GM12878 (cell line): ENCODE data around the gene SPTBN1. TPM values are rescaled to one million over a fixed set of nuclear protein-coding genes. Genes with fewer than 3 reads are reported as not detected.

Experiments used
- ATF7 ChIP-seq: fragments of 450-650 bp; IDR thresholded peaks from 2 replicates; pipeline ENCODE4 v1.6.1; 2016; ENCODE audit warnings: low read depth, mild to moderate bottlenecking
- BHLHE40 ChIP-seq, 2 experiments: fragments of 450-650 bp in 1 of 2; IDR thresholded peaks; 2 replicates each; pipeline ENCODE4 v1.6.1; 2011 to 2017; ENCODE audit warnings: low read depth in 2 of 2, borderline replicate concordance in 1 of 2, improper control_type of control experiment in 1 of 2, low read length in 1 of 2, mild to moderate bottlenecking in 1 of 2
- BRCA1 ChIP-seq: IDR thresholded peaks from 2 replicates; pipeline ENCODE4 v1.6.1; 2011; ENCODE audit warnings: low read depth, low read length, improper control_type of control experiment
- CBX3 ChIP-seq: fragments of 200-600 bp; sonication (generic); IDR thresholded peaks from 2 replicates; pipeline ENCODE4 v1.6.1; 2016; ENCODE audit warnings: low read depth, borderline replicate concordance
- CEBPB ChIP-seq, 2 experiments: fragments of 150-350 bp in 1 of 2; IDR thresholded peaks; 2 replicates each; pipeline ENCODE4 v1.6.1; 2012 to 2014; ENCODE audit warnings: low read depth in 2 of 2, low read length in 2 of 2, borderline replicate concordance in 1 of 2, inconsistent platforms in 1 of 2
- CHD2 ChIP-seq: IDR thresholded peaks from 2 replicates; pipeline ENCODE4 v1.6.1; 2011; ENCODE audit warnings: low read depth, low read length, improper control_type of control experiment, borderline replicate concordance
- CHD4 ChIP-seq: fragments of 200-600 bp; sonication (generic); IDR thresholded peaks from 2 replicates; pipeline ENCODE4 v1.6.1; 2016; ENCODE audit warnings: mild to moderate bottlenecking
- DPF2 ChIP-seq: fragments of 450-650 bp; IDR thresholded peaks from 2 replicates; pipeline ENCODE4 v1.6.1; 2017; ENCODE audit warnings: mild to moderate bottlenecking
- IRF5 ChIP-seq: fragments of 450-650 bp; IDR thresholded peaks from 2 replicates; pipeline ENCODE4 v1.6.1; 2017; ENCODE audit warnings: borderline replicate concordance
- MAX ChIP-seq: IDR thresholded peaks from 2 replicates; pipeline ENCODE4 v1.6.1; 2012; ENCODE audit warnings: low read depth, low read length, improper control_type of control experiment
- MEF2A ChIP-seq: IDR thresholded peaks from 2 replicates; pipeline ENCODE4 v1.6.1; 2011; ENCODE audit warnings: low read depth, mild to moderate bottlenecking, low read length, moderate library complexity; ENCODE audit not compliant: insufficient read depth
- MLLT1 ChIP-seq: fragments of 450-650 bp; IDR thresholded peaks from 2 replicates; pipeline ENCODE4 v1.6.1; 2016; ENCODE audit warnings: mild to moderate bottlenecking
- MYB ChIP-seq: fragments of 150-350 bp; IDR thresholded peaks from 2 replicates; pipeline ENCODE4 v1.6.1; 2014; ENCODE audit warnings: mild to moderate bottlenecking, low read depth, low read length, borderline replicate concordance
- NFYA ChIP-seq: IDR thresholded peaks from 2 replicates; pipeline ENCODE4 v1.6.1; 2011; ENCODE audit warnings: low read depth, mild to moderate bottlenecking, low read length, improper control_type of control experiment, borderline replicate concordance
- PAX8 ChIP-seq: fragments of 450-650 bp; IDR thresholded peaks from 2 replicates; pipeline ENCODE4 v1.6.1; 2017; ENCODE audit warnings: mild to moderate bottlenecking, moderate library complexity
- PKNOX1 ChIP-seq: fragments of 450-650 bp; IDR thresholded peaks from 2 replicates; pipeline ENCODE4 v1.6.1; 2016; ENCODE audit warnings: mild to moderate bottlenecking
- RAD51 ChIP-seq: fragments of 450-650 bp; IDR thresholded peaks from 2 replicates; pipeline ENCODE4 v1.6.1; 2016; ENCODE audit warnings: moderate library complexity, mild to moderate bottlenecking, inconsistent platforms
- RB1 ChIP-seq: fragments of 450-650 bp; formaldehyde crosslinking; IDR thresholded peaks from 2 replicates; pipeline ENCODE4 v1.6.1; 2017; ENCODE audit warnings: mild to moderate bottlenecking, borderline replicate concordance
- RELB ChIP-seq: fragments of 450-650 bp; IDR thresholded peaks from 2 replicates; pipeline ENCODE4 v1.6.1; 2017; ENCODE audit warnings: low read depth, mild to moderate bottlenecking, moderate library complexity
- RUNX3 ChIP-seq: IDR thresholded peaks from 2 replicates; pipeline ENCODE4 v1.6.1; 2012; ENCODE audit warnings: low read length, inconsistent platforms
- SIN3A ChIP-seq: IDR thresholded peaks from 2 replicates; pipeline ENCODE4 v1.6.1; 2012; ENCODE audit warnings: low read depth, low read length, improper control_type of control experiment
- SMAD5 ChIP-seq: IDR thresholded peaks from 2 replicates; pipeline ENCODE4 v1.6.1; 2016; ENCODE audit warnings: antibody characterized with exemption, low read depth
- SP1 ChIP-seq: IDR thresholded peaks from one replicate; pipeline ENCODE4 v1.6.1; 2011; ENCODE audit warnings: low read depth, low read length
- STAT1 ChIP-seq: fragments of 450-650 bp; conservative IDR thresholded peaks from 2 replicates; pipeline ENCODE4 v1.6.1; 2014; ENCODE audit warnings: antibody characterized with exemption, mild to moderate bottlenecking
- SUPT20H ChIP-seq: IDR thresholded peaks from 2 replicates; pipeline ENCODE4 v1.6.1; 2011; ENCODE audit warnings: low read depth, mild to moderate bottlenecking, low read length, moderate library complexity, borderline replicate concordance; ENCODE audit not compliant: control insufficient read depth
- ZBED1 ChIP-seq: IDR thresholded peaks from 2 replicates; pipeline ENCODE4 v1.6.1; 2016; ENCODE audit warnings: borderline replicate concordance
- polyA plus RNA-seq, 11 experiments: library from polyadenylated mRNA; depleted of rRNA in 4 of 11; unstranded in 6 of 11; stranded (reverse) in 5 of 11; fragments of >200 nt; fragmentation: Nextera tagmentation in 4 of 11; fragmentation: Illumina TruSeq in 1 of 11; extraction: Ambion mirVana in 4 of 11; extraction: Trizol in 1 of 11; gene quantifications; 1 replicate in 1 of 11; 2 replicates in 10 of 11; pipeline versions ENCODE4 v1.2.1 to v1.2.3, GENCODE V29; 2011 to 2016; ENCODE audit warnings: inconsistent platforms in 2 of 11, missing spikeins in 2 of 11, low read depth in 1 of 11
- total RNA-seq, 4 experiments: library from RNA; depleted of rRNA in 3 of 4; stranded (reverse); fragments of >200 nt in 3 of 4; fragmentation: Illumina TruSeq in 1 of 4; extraction: Trizol in 1 of 4; gene quantifications; 2 replicates each; pipeline versions ENCODE4 v1.2.1 to v1.2.3, GENCODE V29; 2013 to 2021

The SPTBN1 gene
- total and polyA plus RNA-seq, 10 of the 15 experiments (the other 5 are each of a cell fraction or from before 2014, with no cell fraction given) = 20.6 to 154 (median 76.7) TPM

- no peak for TF ChIP-seq ZBED1
- TF ChIP-seq RB1 = no peak
- no peak for TF ChIP-seq SP1
- TF ChIP-seq RELB = no peak
- TF ChIP-seq MLLT1 = no peak
- peak; percentile 40; the same call in 1 of the 2 replicates for TF ChIP-seq RUNX3
- TF ChIP-seq ATF7 = 0 out of 2 replicates have a peak, but pooled peaks have one; percentile 24
- TF ChIP-seq CEBPB (IDR thresholded peaks at IDR 0.05; ENCODE audit: borderline replicate concordance in 1 of 2, low read depth in 2 of 2, low read length in 2 of 2) = no peak
- no peak for TF ChIP-seq MYB
- no peak for TF ChIP-seq MAX
- TF ChIP-seq NFYA = no peak
- no peak for TF ChIP-seq BRCA1
- peak; percentile 25 to 35; a peak in 1 of 4 replicates for TF ChIP-seq BHLHE40 (IDR thresholded peaks at IDR 0.05; ENCODE audit: borderline replicate concordance in 1 of 2, low read depth in 2 of 2, low read length in 1 of 2)
- TF ChIP-seq CHD2 = 0 out of 2 replicates have a peak, but pooled peaks have one; percentile 23
- no peak for TF ChIP-seq SMAD5
- TF ChIP-seq PAX8 = no peak
- no peak for TF ChIP-seq CHD4
- TF ChIP-seq IRF5 = no peak
- no peak for TF ChIP-seq STAT1
- TF ChIP-seq SIN3A = no peak
- no peak for TF ChIP-seq MEF2A
- TF ChIP-seq PKNOX1 = 0 out of 2 replicates have a peak, but pooled peaks have one; percentile 12
- TF ChIP-seq CBX3 = no peak
- TF ChIP-seq RAD51 = no peak; the same call in 1 of the 2 replicates
- TF ChIP-seq DPF2 = no peak
- no peak for TF ChIP-seq SUPT20H
Observed at GRCh38 chr2:54522624-54523281, 66.6 kb downstream of the SPTBN1 start (continued).
